ENCODE results near the gene PPIE.

DNA sequence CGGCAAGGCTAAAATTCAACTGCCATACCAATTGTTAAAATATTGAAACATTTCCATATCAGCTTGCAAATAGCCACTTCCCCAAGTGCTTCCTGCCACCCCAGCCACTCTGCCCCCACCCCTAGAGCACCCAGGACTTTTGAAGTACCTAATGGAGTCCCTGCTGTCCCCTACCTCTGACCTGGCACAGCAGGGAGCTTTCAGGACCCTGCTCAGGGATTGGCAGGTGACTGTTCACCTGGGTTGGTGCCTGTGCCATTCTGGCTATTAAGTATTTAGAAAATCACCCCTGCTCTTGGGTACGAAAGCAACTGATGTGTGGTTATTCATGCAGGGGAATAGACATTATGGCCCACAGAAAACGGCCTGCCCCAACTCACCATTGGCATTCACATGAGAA lies 38.3 kb upstream of the PPIE start:
- TF ChIP-seq, protein P1, sequence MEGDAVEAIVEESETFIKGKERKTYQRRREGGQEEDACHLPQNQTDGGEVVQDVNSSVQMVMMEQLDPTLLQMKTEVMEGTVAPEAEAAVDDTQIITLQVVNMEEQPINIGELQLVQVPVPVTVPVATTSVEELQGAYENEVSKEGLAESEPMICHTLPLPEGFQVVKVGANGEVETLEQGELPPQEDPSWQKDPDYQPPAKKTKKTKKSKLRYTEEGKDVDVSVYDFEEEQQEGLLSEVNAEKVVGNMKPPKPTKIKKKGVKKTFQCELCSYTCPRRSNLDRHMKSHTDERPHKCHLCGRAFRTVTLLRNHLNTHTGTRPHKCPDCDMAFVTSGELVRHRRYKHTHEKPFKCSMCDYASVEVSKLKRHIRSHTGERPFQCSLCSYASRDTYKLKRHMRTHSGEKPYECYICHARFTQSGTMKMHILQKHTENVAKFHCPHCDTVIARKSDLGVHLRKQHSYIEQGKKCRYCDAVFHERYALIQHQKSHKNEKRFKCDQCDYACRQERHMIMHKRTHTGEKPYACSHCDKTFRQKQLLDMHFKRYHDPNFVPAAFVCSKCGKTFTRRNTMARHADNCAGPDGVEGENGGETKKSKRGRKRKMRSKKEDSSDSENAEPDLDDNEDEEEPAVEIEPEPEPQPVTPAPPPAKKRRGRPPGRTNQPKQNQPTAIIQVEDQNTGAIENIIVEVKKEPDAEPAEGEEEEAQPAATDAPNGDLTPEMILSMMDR (IDR thresholded peaks at IDR 0.05; ENCODE audit: insufficient read depth, low read length, poor library complexity, severe bottlenecking), result no peak
- no peak for TF ChIP-seq EZH2phosphoT487 (conservative IDR thresholded peaks at IDR 0.05; ENCODE audit: low read length)
